GM18517 (cell line): ENCODE results near the gene LRCH1.

Source experiments
- ATAC-seq: cut with Tn5 transposase; IDR thresholded peaks from one replicate; pipeline ENCODE4 v1.9.1; 2021; ENCODE audit warnings: mild to moderate bottlenecking, moderate library complexity; ENCODE audit not compliant: unreplicated experiment

The LRCH1 gene

GRCh38 chr13:46587807-46588418, 34.9 kb downstream of the LRCH1 start:
- peak; percentile 54 for ATAC-seq

- no peak for ATAC-seq
Measured at GRCh38 chr13:46592385-46592784, 39.4 kb downstream of the LRCH1 start.

- ATAC-seq = peak; percentile 48
Measured at GRCh38 chr13:46593398-46593797, 40.4 kb downstream of the LRCH1 start.

DNA sequence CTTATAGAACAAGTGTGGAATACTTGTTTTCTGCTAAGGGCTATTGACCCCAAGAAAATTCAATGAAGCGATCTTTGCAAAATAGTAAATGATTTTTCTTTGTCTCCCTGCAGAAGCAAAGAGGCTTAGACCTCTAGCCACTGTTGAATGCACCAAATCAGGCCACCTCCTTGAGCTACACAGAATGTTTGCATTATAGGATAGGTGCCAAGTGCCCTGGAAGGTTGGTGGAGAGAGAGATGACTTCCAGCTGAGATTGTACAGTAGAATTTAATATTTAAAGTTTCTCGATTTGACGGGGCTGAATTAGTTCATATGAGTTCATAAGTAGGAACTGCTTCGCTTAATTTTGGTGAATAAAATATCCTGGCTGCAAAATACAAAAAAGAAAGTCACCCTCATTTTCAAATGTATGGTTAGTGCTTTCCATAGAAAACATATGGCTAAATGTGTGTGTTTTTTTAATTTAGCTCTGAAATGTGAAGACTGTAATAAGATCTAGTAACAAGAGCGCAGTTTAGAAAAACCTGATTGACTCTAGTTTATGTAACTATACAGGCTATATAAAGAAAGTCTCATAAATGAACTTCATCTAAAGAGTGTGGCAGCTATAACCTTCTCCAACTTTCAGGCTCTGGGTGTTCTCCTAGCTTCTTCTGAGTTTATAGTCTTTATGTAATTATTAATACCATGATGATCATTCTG, 41.6 kb downstream of the LRCH1 start:
- ATAC-seq = no peak

GRCh38 chr13:46595136-46595884, 42.3 kb downstream of the LRCH1 start:
- ATAC-seq = peak; percentile 33

GRCh38 chr13:46595885-46596275, 42.9 kb downstream of the LRCH1 start:
- ATAC-seq = no peak

DNA sequence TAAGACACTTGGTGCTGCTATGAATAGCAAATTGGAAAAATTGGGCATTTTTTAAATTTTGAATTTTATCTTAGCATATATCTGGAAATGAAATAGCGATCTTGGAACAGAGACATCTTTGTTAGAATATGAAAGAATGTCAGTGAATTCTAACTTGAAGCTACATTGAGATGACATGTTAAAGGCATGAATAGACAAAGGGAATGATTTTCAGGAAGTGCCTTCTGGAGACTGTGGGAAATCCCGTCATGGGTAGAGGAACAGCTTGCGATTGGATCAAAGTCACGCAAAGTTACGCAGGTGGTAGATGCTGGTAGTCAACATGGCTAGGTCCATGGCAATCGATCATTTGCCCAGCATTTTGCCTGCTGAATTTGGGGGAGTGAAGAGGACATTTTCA, 43.5 kb downstream of the LRCH1 start:
- no peak for ATAC-seq

- peak; percentile 45 for ATAC-seq
Measured at GRCh38 chr13:46598140-46598819, 45.3 kb downstream of the LRCH1 start.

DNA sequence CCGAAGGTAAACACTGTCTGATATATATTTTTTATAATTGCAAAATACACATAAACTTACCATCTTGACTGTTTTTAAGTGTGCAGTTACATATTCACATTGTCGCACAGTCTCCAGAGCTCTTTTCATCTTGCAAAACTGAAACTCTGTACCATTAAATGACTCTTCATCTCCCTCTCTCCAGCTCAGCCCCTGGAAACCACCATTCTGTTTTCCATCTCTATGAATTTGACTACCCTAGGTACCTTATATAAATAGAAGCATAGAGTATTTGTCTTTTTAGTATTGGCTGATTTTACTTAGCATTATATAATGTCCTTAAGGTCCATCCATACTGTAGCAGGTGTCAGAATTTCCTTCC, 45.8 kb downstream of the LRCH1 start:
- ATAC-seq = peak; percentile 53

- ATAC-seq = no peak
Measured at GRCh38 chr13:46600943-46601311, 48.0 kb downstream of the LRCH1 start.

GRCh38 chr13:46602531-46602930, 49.6 kb downstream of the LRCH1 start:
- no peak for ATAC-seq

- ATAC-seq = no peak
Measured at GRCh38 chr13:46603165-46603603, 50.2 kb downstream of the LRCH1 start.

GRCh38 chr13:46604226-46604990, 51.4 kb downstream of the LRCH1 start:
- ATAC-seq = no peak

DNA sequence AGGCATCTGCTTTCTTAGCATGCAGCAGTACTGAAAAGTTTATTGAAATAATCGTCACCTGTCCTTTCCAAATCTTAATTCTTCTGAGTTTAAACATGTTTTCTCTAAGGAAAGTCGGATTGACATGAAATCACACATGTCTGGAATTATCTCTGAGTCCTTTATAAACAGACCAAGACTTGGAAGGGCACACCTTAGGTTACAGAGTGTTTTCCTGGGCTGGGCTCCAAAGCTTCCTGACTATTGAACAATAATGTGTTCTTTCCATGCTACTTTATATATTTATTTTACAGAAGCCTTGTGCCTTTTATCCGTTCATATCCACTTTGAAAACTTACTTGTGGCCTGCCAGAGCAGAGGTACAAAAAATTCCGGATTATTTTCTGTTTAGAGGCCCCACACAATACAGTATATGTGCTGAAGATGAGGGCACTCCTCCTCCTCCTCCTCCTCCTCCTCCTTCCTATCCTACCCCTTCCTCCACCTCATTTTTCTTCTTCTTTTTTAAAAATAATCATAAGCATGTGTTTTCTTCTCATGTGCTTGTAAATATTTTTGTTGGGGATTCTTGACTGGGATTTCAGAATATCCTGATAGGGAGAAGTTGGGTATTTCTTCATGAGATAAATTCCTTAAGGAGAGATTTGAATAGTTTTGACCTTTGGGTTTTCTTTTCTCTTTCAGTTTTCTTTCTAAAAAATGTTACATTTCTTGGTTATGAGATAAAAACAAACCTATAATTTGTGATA, 52.3 kb downstream of the LRCH1 start:
- ATAC-seq = no peak

- peak; percentile 40 for ATAC-seq
Measured at GRCh38 chr13:46605825-46606554, 53.0 kb downstream of the LRCH1 start.

DNA sequence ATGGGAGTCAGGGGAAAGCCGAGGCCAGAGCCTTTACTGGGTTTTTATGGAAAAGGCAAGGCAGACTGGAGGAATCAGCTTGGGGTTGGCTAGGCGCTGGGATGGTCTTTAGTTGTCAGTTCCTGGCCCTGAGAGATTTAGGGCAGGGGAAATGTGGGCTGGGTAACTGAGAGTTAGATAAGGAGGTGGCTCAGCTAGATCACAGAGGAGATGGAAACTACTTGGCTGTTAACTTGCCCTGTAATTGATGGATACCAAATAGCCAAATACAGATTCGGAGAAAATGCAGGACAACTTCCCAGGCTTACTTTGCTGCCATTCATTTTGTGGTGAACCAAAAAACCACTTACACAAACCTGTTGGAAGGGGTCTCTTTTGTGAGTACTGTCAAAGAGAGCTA, 54.0 kb downstream of the LRCH1 start:
- ATAC-seq = no peak

DNA sequence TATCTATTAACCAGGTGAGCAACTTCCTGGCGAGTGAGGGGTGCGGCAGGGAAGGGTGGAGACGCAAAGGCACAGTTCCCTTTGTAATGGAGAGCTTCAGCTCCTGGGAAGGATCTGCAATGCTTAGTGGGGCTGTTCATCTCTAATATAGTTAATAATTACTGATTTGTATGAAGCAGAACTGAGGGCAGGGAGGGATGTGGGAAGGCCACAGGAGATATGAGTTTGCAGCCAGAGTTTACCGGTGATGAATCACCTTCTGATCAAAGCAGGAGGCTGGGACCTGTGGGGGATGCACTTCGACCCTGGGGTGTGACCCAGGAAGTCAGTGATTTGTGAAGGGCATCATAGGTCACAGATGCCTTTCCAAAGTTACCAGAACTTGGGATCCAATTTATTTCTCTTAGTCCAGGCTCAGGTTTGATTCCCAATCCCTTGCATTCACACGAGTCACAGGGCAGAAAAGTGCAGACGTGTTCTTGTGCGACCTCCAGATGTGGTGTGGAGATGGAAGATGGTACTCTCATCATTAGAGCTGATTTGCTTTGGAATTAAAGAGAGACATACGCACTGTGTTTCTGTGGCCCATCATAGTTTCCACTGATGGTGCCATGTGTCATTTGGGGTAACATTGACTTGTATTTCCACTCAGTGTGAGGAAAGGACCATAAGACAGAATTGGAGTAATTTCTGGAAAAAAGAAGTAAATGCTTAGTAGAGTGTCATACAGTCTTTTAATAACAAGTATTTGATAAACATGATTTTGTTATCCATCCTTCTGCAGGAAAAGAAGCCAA, 55.0 kb downstream of the LRCH1 start:
- ATAC-seq = no peak

- ATAC-seq = no peak
Measured at GRCh38 chr13:46609052-46609451, 56.1 kb downstream of the LRCH1 start.

GRCh38 chr13:46609726-46610125, 56.8 kb downstream of the LRCH1 start:
- no peak for ATAC-seq
